Measurements from ENCODE around the gene CEP170B. TPM values are rescaled to one million over a fixed set of nuclear protein-coding genes. Genes with fewer than 3 reads are reported as not detected.

Gene CEP170B
- total RNA-seq, 3 donors from 2014 or later, result 10.1 to 14.8 (median 13.8) TPM

DNA sequence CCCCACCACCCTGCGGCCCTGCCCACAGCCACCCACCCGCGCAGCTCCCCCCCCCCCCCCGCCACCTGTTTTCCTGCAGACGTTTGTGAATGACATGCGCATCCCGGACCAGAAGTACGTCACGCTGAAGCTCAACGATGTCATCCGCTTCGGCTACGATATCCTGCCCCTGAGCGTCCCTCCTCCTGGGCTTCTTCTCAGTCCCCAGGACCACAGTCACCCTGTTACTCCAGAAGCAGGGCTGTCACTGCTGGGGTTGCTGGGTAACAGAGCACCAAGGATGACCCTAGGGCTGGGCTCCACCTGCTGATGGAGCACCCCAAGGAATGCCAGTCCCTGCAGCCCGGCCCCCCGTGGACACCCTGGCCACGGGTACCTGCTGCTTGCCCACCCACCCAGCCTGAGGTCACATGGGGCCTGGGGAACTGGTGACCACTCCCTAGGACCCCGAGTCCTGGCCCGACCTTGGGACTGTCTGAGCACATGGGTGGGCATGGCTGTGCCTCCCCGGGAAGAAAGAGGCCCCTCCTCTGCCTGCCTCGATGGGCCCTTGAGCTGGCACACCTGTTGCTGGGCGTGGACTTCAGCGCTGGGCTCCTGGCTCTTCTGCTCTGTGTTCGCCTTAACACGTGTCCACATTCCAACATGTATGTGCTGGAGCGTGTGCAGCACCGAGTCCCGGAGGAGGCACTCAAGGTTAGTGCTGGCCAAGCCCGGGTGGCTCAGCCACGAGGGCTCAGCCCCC, 12.9 kb downstream of the CEP170B start:
- TF ChIP-seq POLR2AphosphoS5 (IDR thresholded peaks at IDR 0.05), result no peak
- TF ChIP-seq POLR2A (IDR thresholded peaks at IDR 0.05), result no peak
- TF ChIP-seq, protein P1, sequence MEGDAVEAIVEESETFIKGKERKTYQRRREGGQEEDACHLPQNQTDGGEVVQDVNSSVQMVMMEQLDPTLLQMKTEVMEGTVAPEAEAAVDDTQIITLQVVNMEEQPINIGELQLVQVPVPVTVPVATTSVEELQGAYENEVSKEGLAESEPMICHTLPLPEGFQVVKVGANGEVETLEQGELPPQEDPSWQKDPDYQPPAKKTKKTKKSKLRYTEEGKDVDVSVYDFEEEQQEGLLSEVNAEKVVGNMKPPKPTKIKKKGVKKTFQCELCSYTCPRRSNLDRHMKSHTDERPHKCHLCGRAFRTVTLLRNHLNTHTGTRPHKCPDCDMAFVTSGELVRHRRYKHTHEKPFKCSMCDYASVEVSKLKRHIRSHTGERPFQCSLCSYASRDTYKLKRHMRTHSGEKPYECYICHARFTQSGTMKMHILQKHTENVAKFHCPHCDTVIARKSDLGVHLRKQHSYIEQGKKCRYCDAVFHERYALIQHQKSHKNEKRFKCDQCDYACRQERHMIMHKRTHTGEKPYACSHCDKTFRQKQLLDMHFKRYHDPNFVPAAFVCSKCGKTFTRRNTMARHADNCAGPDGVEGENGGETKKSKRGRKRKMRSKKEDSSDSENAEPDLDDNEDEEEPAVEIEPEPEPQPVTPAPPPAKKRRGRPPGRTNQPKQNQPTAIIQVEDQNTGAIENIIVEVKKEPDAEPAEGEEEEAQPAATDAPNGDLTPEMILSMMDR (IDR thresholded peaks at IDR 0.05), result no peak

DNA sequence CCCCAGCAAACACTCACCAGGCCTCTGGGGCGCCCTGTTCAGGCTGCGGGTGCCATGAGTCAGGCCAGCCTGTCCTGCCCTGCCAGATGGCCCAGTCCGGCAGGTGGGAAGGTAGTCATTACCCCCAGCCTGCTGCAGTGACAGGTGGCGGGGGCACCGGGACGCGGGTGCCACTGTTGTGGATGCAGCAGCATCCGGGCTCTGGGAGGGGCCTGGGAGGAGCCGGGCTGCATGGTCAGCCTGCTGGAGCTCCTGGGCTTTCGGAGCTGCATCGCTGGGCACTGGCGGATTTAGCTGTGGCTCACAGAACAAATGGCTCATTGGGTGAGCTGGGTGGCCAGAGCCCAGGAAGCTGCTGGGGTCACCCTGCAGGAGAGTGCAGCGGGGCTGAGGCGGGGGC, 13.5 kb downstream of the CEP170B start:
- no peaks in the 10 kb centered on the region for H3K27me3 ChIP-seq
- no peak for DNase-seq (ENCODE audit: low spot score in 2 of 2)
- TF ChIP-seq, protein P1 (IDR thresholded peaks at IDR 0.05), result no peak
- TF ChIP-seq POLR2AphosphoS5 (IDR thresholded peaks at IDR 0.05) (no peak), POLR2A (IDR thresholded peaks at IDR 0.05) (no peak)
- no peak overlapping the region for H3K4me3 ChIP-seq
- H3K4me1 ChIP-seq, result no peaks in the 10 kb centered on the region
- H3K27ac ChIP-seq, result no peak overlapping the region
- intact Hi-C loops (cut with DNase I; ENCODE audit: low total_unique reads), result no loop called here
- no peaks in the 10 kb centered on the region for H3K36me3 ChIP-seq
- no peaks in the 10 kb centered on the region for H3K9me3 ChIP-seq

More for the DNA sequence above, 12.9 kb downstream of the CEP170B start:
- Histone ChIP-seq H3K36me3 (no peaks in the 10 kb centered on the region), H3K9me3 (no peaks in the 10 kb centered on the region), H3K27me3 (no peaks in the 10 kb centered on the region), H3K27ac (no peak overlapping the region), H3K4me1 (no peaks in the 10 kb centered on the region), H3K4me3 (no peak overlapping the region)
- intact Hi-C loops (cut with DNase I; ENCODE audit: low total_unique reads), result no loop called here
- DNase-seq (ENCODE audit: low spot score in 2 of 2), result no peak

DNA sequence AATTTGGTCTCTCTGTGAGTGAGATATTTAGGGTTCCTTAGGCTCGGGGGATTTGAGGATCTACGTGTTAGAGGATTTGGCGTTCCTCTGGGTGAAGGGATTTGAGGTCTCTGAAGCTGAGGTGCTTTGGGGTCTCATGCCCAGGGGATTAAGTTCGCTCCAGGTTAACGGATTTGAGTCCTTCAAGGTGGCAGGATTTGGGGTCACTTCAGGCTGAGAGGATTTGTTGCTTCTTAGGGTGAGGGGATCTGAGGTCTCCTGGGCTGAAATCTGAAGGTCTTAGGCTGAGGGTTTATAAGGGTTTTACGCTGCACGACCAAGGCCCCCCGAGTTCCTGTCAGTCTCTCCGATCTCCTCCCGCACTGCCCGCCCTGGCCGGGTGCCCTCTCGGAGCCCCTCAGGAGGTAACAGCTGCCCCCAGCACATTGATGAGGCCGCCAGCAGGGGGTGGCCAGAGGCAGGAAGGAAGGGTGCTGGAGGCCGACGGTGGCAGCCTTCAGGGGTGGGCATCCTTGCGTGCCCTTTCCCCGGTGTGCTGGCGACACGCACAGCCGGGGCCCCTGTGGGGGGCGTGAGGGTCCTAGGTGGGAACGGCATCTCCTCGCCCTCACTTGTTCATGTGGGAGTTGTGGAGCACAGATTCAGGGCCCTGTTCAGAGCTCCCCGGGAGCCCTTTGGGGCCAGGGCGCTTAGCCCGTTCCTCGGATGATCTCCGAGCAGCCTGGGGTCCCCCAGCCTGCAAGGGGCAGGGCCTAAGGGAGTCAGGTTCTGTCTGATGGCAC, 14.3 kb downstream of the CEP170B start:
- H3K27me3 ChIP-seq, result no peaks in the 10 kb centered on the region
- TF ChIP-seq POLR2AphosphoS5 (IDR thresholded peaks at IDR 0.05) (no peak), POLR2A (IDR thresholded peaks at IDR 0.05) (no peak)
- TF ChIP-seq, protein P1 (IDR thresholded peaks at IDR 0.05), result no peak
- H3K27ac ChIP-seq, result no peak overlapping the region
- no peaks in the 10 kb centered on the region for H3K9me3 ChIP-seq
- DNase-seq (ENCODE audit: low spot score in 2 of 2), result no peak
- H3K4me3 ChIP-seq, result no peak overlapping the region
- no peaks in the 10 kb centered on the region for H3K4me1 ChIP-seq
- H3K36me3 ChIP-seq, result no peaks in the 10 kb centered on the region
- intact Hi-C loops (cut with DNase I; ENCODE audit: low total_unique reads), result no loop called here

DNA sequence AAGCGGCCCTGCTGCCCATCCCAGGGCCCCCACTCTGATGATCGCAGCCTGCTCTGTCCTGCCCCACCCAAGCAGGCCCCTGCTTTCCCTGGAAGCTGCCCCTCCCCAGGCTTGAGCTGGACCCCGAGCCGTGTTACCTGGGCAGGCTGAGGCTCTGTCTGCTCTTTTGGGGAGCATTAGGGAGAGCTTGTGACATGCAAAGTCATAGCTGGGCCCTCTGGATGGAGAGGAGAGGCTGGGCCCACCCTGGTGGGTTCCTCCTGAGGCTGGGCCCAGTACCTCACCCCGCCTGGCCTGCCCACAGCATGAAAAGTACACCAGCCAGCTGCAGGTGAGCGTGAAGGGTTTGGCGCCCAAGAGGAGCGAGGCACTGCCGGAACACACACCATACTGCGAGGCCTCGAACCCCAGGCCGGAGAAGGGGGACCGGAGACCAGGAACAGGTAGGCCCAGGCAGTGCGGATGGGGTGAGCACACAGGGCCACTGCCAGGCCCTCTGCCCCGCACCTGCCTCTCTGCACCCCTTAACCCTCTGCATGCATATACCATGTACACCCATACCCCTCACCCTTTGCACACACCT, 15.0 kb downstream of the CEP170B start:
- Histone ChIP-seq H3K27me3 (no peaks in the 10 kb centered on the region), H3K27ac (no peak overlapping the region), H3K4me3 (no peak overlapping the region), H3K4me1 (no peaks in the 10 kb centered on the region), H3K9me3 (no peaks in the 10 kb centered on the region), H3K36me3 (no peaks in the 10 kb centered on the region)
- DNase-seq (ENCODE audit: low spot score in 2 of 2), result no peak
- TF ChIP-seq POLR2A (IDR thresholded peaks at IDR 0.05) (no peak), POLR2AphosphoS5 (IDR thresholded peaks at IDR 0.05) (no peak)
- TF ChIP-seq, protein P1 (IDR thresholded peaks at IDR 0.05), result no peak
- intact Hi-C loops (cut with DNase I; ENCODE audit: low total_unique reads), result no loop called here
